BE2C (cell line): ENCODE data around the gene GLIS1.

Source experiments
- DNase-seq: peaks from one replicate; pipeline ENCODE4 v3.0.0-alpha.2; 2020
- H3K27me3 ChIP-seq: fragments of 250-450 bp; sonication (Bioruptor Pico); 2 replicates; pipeline ENCODE4 v1.5.1; 2020; ENCODE audit warnings: mild to moderate bottlenecking
- H3K36me3 ChIP-seq: fragments of 250-450 bp; sonication (Bioruptor Pico); 2 replicates; pipeline ENCODE4 v1.5.1; 2020; ENCODE audit warnings: mild to moderate bottlenecking
- H3K4me1 ChIP-seq: fragments of 250-450 bp; sonication (Bioruptor Pico); 2 replicates; pipeline ENCODE4 v1.5.1; 2020
- H3K4me3 ChIP-seq: 2 replicates; pipeline ENCODE4 v1.5.1; 2011; ENCODE audit warnings: low read depth, low read length
- H3K9me3 ChIP-seq: fragments of 250-450 bp; sonication (Bioruptor Pico); 2 replicates; pipeline ENCODE4 v1.5.1; 2020
- CTCF ChIP-seq: IDR thresholded peaks from 2 replicates; pipeline ENCODE4 v1.5.1; 2012; ENCODE audit warnings: mild to moderate bottlenecking, low read depth, low read length

Gene GLIS1

GRCh38 chr1:53683986-53684740 lies 54.8 kb downstream of the GLIS1 start:
- Histone ChIP-seq H3K27me3 (no peaks in the 10 kb centered on the region), H3K9me3 (no peaks in the 10 kb centered on the region), H3K36me3 (no peaks in the 10 kb centered on the region), H3K4me1 (no peaks in the 10 kb centered on the region), H3K4me3 (no peak overlapping the region)
- DNase-seq: no peak
- TF ChIP-seq CTCF: 0 out of 2 replicates have a peak, but pooled peaks have one; percentile 19

- Histone ChIP-seq H3K4me1 (no peaks in the 10 kb centered on the region), H3K9me3 (no peaks in the 10 kb centered on the region), H3K36me3 (no peaks in the 10 kb centered on the region), H3K27me3 (no peaks in the 10 kb centered on the region), H3K4me3 (no peak overlapping the region)
- no peak for TF ChIP-seq CTCF
- no peak for DNase-seq
Measured at GRCh38 chr1:53682881-53683280, 56.1 kb downstream of the GLIS1 start.

GRCh38 chr1:53681977-53682685 lies 56.8 kb downstream of the GLIS1 start:
- DNase-seq: peak; percentile 52
- Histone ChIP-seq H3K36me3 (no peaks in the 10 kb centered on the region), H3K27me3 (no peaks in the 10 kb centered on the region), H3K4me1 (no peaks in the 10 kb centered on the region), H3K4me3 (no peak overlapping the region), H3K9me3 (no peaks in the 10 kb centered on the region)
- peak; percentile 53 for TF ChIP-seq CTCF

- Histone ChIP-seq H3K36me3 (no peaks in the 10 kb centered on the region), H3K27me3 (no peaks in the 10 kb centered on the region), H3K4me3 (no peak overlapping the region), H3K9me3 (no peaks in the 10 kb centered on the region), H3K4me1 (no peaks in the 10 kb centered on the region)
- no peak for TF ChIP-seq CTCF
- DNase-seq: no peak
Measured at GRCh38 chr1:53681351-53681976, 57.5 kb downstream of the GLIS1 start.

- no peak for TF ChIP-seq CTCF
- H3K9me3 ChIP-seq: no peaks in the 10 kb centered on the region
- no peak for DNase-seq
- H3K4me3 ChIP-seq: no peak overlapping the region
- H3K27me3 ChIP-seq: no peaks in the 10 kb centered on the region
- no peaks in the 10 kb centered on the region for H3K4me1 ChIP-seq
- no peaks in the 10 kb centered on the region for H3K36me3 ChIP-seq
Measured at GRCh38 chr1:53680868-53681267, 58.1 kb downstream of the GLIS1 start.
